ENCODE results near the gene EGR4.
"Not testable (repeated sequence)": the region's sequence is repeated elsewhere in the genome, so short reads cannot be mapped to it uniquely, and the experiment has no call there.

Gene EGR4

GRCh38 chr2:73262691-73263429 is 30.5 kb downstream of the EGR4 start:
- not testable (repeated sequence) for DNase-seq

GRCh38 chr2:73262108-73262651 is 31.2 kb downstream of the EGR4 start:
- no peak for DNase-seq

DNA sequence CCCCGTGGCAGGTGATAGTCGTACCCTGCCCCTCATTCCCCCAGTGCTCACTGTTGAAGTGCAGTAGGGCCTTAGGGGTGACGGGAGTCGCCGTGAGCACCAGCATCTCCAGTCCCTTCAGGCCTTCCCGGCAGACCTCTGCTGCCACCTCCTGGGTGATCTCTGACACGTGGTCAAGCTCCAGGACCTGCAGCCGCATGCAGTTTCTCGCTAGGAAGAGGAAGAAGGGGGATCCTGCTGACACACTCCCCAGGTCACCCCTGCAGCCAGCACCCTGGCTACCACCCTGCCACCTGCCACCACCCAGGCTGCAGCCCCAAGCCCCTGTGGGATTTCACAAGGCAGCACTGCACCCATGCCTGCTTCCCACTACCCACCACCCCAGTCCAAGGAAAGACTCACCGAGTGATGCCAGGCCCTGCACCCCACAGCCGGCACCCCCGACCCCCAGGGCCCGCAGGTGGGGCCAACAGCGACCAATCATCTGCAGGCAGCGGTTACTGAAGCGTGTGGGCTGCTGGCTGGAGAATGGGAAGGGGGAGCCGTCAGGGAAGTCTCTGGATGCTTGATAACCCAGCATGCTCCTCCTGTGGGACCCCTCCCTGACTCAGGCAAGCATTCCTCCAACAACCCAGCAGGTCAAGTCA is 32.9 kb downstream of the EGR4 start:
- no peak for DNase-seq

DNA sequence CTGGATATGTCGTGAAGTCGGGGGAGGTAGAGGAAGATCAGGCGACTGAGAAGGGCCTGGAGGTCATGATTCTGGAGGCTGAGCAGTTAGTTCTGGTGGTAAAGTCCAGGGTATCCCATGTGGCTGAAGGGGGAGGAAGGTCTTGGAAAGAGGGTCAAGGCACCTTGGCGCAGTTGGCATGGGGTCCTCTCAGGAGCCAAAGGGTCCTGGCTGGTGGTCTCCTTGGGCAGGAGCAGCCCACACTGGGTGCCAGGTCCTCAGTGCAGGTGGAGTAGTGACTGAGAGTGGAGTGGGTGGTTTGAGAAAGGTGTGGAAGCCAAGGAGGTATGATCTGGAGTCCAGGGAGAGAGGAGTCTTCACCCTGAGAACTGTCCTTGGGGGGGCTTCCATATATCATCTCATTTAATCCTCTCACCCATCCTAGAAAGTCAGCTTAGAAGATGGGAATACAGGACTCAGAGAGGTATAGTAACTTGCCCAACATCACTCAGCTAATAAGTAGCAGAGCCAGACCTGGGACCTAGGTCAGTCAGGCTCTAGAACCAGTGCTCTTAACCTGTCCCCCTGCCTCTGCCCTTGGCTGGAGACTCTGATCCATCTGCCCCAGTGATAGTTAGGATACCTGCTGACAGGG is 33.5 kb downstream of the EGR4 start:
- DNase-seq, result no peak

DNA sequence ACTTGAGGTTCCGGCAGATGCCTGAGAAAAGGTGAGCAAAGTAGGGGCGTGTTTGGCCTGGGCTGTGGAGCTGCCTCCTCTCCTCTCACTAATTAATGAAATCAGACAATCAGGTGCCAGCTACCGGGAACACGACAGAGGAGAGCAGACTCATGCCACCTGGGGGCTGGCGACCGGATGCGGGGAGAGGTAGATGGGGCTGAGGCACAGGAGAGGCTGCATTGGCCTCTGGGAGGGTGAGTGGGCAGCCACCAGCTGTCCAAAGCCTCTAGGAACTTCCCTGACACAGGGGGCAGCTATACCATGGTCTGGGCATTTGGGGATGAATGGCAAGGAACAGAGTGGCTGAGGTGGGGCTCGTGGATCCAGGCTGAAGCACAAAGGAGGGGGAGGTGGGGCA is 34.1 kb downstream of the EGR4 start:
- DNase-seq, result no peak

DNA sequence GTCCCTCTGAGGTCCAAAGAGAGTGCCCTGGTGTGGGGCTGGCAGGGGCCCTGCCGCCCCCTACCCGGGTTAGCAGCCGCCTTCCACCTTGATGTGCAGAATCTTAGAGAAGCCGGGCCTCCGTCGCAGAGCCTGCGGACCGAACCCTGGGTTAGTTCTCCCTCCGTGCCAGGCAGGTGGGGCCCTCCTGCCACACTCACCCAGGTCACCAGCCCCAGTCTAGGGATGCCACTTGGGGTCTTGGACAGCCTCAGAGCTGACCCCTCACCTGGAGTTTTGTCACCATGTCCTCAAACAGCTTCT is 34.5 kb downstream of the EGR4 start:
- no peak for DNase-seq

DNA sequence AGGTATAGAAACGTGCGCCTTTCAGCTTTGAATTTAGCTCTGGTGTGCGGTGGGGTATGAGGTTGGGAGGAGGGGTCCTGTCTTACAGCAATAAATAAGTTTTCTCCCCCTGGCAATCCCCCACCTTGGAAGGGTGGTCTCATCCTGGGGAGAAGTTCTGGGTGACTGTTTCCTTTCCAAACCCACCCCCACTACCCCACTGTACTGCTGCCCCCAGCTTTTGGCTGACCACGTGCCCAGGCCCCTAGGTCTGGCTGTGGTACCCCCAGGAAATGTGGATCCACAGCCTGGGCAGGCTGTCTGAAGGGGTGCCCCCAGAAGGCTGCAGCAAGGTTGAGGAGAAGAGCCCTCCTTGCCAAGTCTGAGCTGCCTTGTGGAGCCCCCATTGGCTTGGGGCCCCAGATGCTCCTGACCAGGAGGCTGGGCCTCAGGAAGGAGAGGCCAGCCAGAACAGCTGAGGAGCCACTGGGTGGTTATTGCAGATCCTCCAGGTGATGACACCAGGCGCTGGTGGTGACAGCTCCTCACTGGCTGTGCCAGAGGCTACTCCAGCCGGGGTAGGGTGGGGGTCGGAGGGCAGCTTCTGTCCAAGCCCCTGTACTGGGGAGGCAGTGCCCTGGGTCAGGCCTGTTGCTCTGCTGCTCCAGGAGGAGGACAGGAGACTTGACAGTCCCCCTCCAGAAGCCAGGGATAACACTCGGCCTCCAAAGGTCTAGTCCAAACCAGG is 35.0 kb downstream of the EGR4 start:
- no peak for DNase-seq

- DNase-seq, result no peak
Observed at GRCh38 chr2:73257425-73258125, 35.8 kb downstream of the EGR4 start.

- DNase-seq, result no peak
Observed at GRCh38 chr2:73257021-73257420, 36.3 kb downstream of the EGR4 start.

DNA sequence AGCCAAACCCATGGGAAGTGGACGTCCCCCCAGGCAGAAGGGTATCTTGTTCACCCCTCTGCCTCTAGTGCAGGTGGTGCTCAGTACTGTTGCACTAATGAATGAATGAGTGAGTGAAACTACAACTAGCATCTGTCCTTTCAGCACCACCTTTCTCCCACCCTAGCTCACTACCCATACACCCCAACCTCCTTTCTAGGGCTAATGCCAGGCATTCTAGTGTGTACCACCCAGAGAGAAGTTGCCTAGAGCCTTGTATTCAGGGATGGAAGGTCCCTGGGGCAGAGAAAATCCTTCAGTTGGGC is 36.8 kb downstream of the EGR4 start:
- no peak for DNase-seq

DNA sequence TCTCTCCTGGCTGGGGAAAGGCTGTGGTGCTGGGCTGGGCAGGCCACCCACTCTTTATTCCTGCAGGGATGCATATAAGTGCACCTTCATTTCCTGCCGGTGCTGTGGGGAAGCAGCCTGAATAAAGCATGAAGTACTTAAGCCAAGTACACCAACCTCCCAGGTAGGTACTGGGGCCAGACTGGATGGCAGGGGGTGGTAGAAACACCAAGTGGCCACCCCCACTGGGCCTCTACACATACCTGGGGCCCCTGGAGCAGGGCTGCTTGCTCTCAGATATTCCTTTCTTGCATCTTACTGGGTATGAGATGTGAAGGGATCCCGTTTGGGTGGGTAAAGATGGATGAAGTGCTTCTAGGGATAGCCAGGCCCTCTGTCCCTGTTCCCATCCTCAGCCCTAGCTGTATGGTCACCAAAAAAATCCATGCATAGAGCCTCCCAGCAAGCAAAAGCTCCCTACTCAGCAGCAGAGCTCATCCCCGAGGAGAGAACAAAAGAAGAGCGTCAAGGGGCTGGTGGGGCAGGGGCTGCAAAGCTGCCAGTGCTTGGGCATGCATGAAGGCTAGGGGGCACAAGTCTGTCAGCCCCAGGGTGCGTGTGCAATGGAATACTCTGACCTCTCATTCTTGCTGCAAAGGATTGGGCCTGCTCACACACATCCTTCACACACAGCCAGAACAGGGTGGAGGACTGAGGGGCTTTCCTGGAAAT is 37.3 kb downstream of the EGR4 start:
- no peak for DNase-seq

DNA sequence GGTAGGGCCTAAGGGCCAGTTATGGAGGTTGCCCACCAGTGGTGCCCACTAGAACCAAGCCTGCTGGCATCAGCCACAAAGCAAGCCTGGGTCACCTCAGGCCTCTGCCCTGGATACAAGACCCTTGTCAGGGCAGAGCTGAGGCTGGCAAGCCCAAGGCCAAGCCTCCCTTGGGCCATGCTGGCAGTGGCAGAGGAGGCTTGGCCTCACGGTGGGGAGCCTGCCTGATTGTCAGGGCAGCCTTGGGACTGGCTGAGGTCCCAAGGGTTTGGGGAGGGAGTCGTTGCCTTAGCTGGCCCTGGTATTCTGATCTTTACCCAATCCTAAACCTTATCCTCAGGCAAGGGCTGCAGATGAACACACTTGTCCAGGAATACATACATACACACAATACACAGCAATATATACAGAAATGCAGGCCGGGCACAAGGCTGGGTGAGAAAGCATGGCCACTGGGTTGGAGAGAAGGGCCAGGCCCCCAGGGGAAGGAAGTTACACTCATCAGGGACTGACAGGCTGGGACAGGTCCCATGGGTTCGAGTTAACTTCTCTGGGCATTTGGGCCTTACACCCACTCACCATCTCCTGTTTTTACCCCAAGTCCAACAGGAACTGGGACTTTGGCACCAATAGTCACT is 38.2 kb downstream of the EGR4 start:
- no peak for DNase-seq

DNA sequence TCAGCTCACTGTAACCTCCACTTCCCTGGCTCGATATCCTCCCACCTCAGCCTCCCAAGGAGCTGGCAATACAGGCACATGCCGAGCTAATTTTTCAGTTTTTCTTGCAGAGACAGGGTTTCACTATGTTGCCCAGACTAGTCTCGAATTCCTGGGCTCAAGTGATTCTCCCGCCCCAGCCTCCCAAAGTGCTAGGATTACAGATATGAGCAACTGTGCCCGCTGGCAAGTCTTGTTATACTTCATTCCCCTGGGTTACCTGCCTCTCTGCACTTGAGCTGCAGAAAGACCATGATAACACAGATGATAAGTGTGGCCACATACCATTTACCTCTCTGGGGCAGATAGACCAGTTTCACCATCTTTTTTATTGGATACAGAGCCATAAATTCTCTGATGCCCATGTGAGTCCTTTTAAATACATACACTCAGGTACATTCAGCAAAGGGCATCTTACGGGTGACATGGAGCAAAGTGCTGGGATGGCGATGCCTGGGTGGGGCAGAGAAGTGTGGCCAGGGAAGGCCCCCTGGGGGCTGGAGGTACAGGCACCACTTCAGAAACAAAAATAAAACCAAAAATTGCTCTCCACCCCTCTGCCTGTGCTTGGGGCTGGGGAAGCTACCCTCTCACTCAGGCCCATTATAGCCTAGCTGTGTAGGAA is 38.9 kb downstream of the EGR4 start:
- DNase-seq, result no peak

DNA sequence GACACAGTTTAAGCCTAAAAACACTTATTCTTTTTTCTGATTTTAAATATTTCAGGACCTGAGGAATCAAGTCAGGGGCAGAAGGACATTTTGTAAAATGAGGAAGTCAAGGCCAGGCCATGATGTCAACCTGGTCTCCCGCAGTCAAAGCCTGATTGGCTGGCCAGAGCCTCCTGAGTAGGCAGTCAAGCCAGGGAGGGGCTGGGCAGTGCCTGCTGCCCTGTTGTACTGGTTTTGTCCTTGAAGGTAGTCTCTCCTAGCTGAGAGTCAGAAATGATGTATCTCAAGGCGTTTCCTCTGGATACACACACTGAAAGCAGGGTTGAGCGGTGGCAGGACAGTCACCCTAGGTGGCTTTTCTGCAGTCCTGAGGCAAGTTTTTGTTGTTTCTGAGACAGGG is 39.4 kb downstream of the EGR4 start:
- no peak for DNase-seq

DNA sequence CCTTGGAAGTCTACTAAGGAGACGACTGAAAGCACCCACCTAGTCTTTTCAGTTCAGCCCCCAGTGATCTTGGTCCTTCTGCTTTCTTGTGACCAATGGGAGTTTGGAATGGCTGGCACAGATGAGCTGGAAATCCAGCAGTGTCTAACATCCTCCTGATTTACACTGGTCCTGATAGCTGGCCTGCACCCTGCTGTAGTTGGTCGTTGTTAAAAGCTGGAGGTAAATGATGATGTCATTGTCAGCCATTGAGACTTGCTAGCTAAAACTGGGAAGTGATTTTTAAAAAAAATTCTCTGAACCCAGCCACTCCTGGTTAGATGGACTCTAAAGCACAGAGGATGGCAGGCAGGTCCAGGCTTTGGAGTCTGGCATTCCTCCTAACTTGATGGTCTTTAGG is 39.9 kb downstream of the EGR4 start:
- DNase-seq, result no peak

GRCh38 chr2:73252238-73253027 is 40.9 kb downstream of the EGR4 start:
- DNase-seq, result no peak

DNA sequence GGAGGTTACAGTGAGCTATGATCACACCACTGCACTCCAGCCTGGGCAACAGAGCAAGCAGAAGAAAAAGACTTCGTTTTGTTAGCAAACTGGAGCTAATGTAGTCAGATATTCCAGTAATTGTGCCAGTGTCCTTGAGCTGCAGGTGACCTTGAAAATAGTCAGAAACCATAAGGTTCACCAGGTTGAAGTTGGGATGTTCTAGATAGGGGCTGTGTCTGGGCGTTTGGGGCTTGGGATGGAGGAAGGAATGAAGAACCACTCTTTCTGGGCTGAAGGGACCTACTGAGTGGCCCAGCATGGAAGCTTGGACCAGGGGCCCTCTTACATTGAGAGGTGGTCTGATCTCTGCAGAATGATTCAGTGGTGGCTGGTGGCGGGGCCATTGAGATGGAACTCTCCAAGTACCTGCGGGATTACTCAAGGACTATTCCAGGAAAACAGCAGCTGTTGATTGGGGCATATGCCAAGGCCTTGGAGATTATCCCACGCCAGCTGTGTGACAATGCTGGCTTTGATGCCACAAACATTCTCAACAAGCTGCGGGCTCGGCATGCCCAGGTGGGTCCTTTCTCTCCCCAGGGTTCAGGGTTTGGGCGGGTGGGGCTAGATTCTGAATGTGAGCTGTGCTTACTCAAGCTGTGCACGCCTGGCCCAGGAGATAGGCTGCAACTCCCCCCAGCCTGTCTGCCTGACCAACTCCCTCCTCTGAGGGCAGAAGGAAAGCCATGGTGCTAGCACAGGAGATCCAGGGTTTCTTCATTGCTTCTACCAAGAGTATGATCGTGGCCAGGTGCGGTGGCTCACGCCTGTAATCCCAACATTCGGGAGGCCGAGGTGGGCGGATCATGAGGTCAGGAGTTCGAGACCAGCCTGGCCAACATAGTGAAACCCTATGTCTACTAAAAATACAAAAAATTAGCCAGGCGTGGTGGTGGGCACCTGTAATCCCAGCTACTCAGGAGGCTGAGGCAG is 42.2 kb downstream of the EGR4 start:
- DNase-seq, result no peak

DNA sequence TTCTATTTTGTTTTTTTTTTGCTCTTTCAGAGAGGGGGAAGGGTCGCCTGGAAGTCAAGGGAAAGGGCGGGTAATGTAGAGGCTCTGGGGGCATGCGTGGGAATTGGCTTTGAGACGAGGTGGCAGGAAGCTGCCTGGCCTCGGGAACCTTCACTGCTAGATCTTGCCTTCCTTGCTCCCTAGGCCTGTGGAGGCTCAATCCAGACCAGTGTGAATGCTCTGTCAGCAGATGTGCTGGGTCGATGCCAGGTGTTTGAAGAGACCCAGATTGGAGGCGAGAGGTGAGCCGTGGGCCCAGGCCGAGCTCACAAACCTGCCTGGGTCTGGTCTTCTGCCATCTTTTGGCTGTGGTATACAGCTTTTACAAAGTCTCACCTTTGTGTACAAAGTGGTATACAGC is 43.7 kb downstream of the EGR4 start:
- DNase-seq, result no peak

GRCh38 chr2:73246850-73247249 is 46.5 kb downstream of the EGR4 start:
- DNase-seq, result no peak
